BJ (cell line): ENCODE results near the gene PTPN20. TPM values are rescaled to one million over a fixed set of nuclear protein-coding genes. Genes with fewer than 3 reads are reported as not detected.

ENCODE experiments used
- CTCF ChIA-PET: fragments of 350-600 bp; formaldehyde crosslinking; extraction: SDS; loops from one replicate; lab custom pipeline; 2021; ENCODE audit warnings: antibody characterized with exemption, inconsistent platforms; lab: Yijun Ruan, JAX
- POLR2A ChIA-PET: fragments of 300-600 bp; sonication (Branson Sonifier 250); formaldehyde crosslinking; extraction: SDS; loops from one replicate; lab custom pipeline; 2021; ENCODE audit warnings: antibody characterized with exemption; lab: Charles Lee
- DNase-seq: peaks from one replicate; pipeline ENCODE4 v3.0.0-alpha.2; 2011; ENCODE audit warnings: low read depth
- H3K27me3 ChIP-seq: 2 replicates; pipeline ENCODE4 v1.6.0; 2011; ENCODE audit warnings: low read length; ENCODE audit not compliant: control insufficient read depth, insufficient read depth
- H3K36me3 ChIP-seq: 2 replicates; pipeline ENCODE4 v1.5.1; 2011; ENCODE audit warnings: low read length; ENCODE audit not compliant: control insufficient read depth, insufficient read depth
- H3K4me3 ChIP-seq: 2 replicates; pipeline ENCODE4 v1.5.1; 2011; ENCODE audit warnings: low read depth, mild to moderate bottlenecking, control low read depth, low read length
- CTCF ChIP-seq: IDR thresholded peaks from 2 replicates; pipeline ENCODE4 v1.5.1; 2011; ENCODE audit warnings: low read depth, mild to moderate bottlenecking, control low read depth, inconsistent platforms, low read length, moderate library complexity; ENCODE audit not compliant: insufficient read depth
- polyA plus RNA-seq: library from polyadenylated mRNA; depleted of rRNA; stranded (reverse); fragments of >200 nt; gene quantifications from 2 replicates; pipeline ENCODE4 v1.2.3, GENCODE V29; 2011

Gene PTPN20
- polyA plus RNA-seq, 1 experiment = 0.04 TPM

- POLR2A ChIA-PET = no interaction called here
- Histone ChIP-seq H3K27me3 (no peaks in the 10 kb centered on the region), H3K36me3 (no peaks in the 10 kb centered on the region), H3K4me3 (no peak overlapping the region)
- TF ChIP-seq CTCF = no peak
- CTCF ChIA-PET = interaction anchor here (0.9 kb wide), 1 partner anchor 15 kb away, joined by 4 read pairs; no protein-coding TSS in a partner anchor
- no peak for DNase-seq
These were observed 128.3 kb downstream of the PTPN20 start for GRCh38 chr10:47039562-47039913.

- no peaks in the 10 kb centered on the region for H3K27me3 ChIP-seq
- POLR2A ChIA-PET = no interaction called here
- no peak overlapping the region for H3K4me3 ChIP-seq
- TF ChIP-seq CTCF = no peak
- no peak for DNase-seq
- H3K36me3 ChIP-seq = no peaks in the 10 kb centered on the region
- CTCF ChIA-PET = interaction anchor here (0.9 kb wide), 1 partner anchor 16 kb away, joined by 4 read pairs; no protein-coding TSS in a partner anchor
These were observed 128.8 kb downstream of the PTPN20 start for GRCh38 chr10:47040041-47040491.

GRCh38 chr10:47040681-47041080 lies 129.5 kb downstream of the PTPN20 start:
- H3K4me3 ChIP-seq = no peak overlapping the region
- CTCF ChIA-PET = interaction anchor here (9.2 kb wide), 1 partner anchor 271 kb away, joined by 215 read pairs; no protein-coding TSS in a partner anchor
- POLR2A ChIA-PET = no interaction called here

GRCh38 chr10:47041396-47042198 lies 130.4 kb downstream of the PTPN20 start:
- Histone ChIP-seq H3K36me3 (no peaks in the 10 kb centered on the region), H3K4me3 (no peak overlapping the region), H3K27me3 (no peaks in the 10 kb centered on the region)
- POLR2A ChIA-PET = no interaction called here
- CTCF ChIA-PET = interaction anchor here (1.2 to 9.2 kb wide), 4 partner anchors 16 to 299 kb away, joined by 4 to 215 read pairs (median 7); no protein-coding TSS in a partner anchor
- no peak for TF ChIP-seq CTCF
- DNase-seq = no peak

More at GRCh38 chr10:47040681-47041080, 129.5 kb downstream of the PTPN20 start:
- Histone ChIP-seq H3K36me3 (no peaks in the 10 kb centered on the region), H3K27me3 (no peaks in the 10 kb centered on the region)
- TF ChIP-seq CTCF = no peak
- no peak for DNase-seq

GRCh38 chr10:47042199-47042473 lies 130.9 kb downstream of the PTPN20 start:
- Histone ChIP-seq H3K27me3 (no peaks in the 10 kb centered on the region), H3K36me3 (no peaks in the 10 kb centered on the region), H3K4me3 (no peak overlapping the region)
- ChIA-PET CTCF (interaction anchor here (1.2 to 9.2 kb wide), 4 partner anchors 17 to 299 kb away, joined by 4 to 215 read pairs (median 7); no protein-coding TSS in a partner anchor), POLR2A (no interaction called here)
- no peak for TF ChIP-seq CTCF
- DNase-seq = no peak
